DND-41 (cell line): Measurements from ENCODE around the gene IFT20.

Experiments used
- ATAC-seq: fragments of 200-7000 bp; cut with Tn5 transposase; 3 replicates; pipeline ENCODE4 v1.9.1; 2021; ENCODE audit warnings: low read depth; ENCODE audit not compliant: insufficient read depth
- DNase-seq: peaks from one replicate; pipeline ENCODE4 v3.0.0-alpha.2; 2020
- H2AFZ ChIP-seq: 2 replicates; pipeline ENCODE4 v1.6.0; 2012; ENCODE audit warnings: low read depth, low read length
- H3K27ac ChIP-seq: 2 replicates; pipeline ENCODE4 v1.5.1; 2012; ENCODE audit warnings: low read length, inconsistent platforms
- H3K27me3 ChIP-seq: fragments of 200-600 bp; sonication (generic); 2 replicates; pipeline ENCODE4 v1.6.0; 2012; ENCODE audit warnings: low read length, mild to moderate bottlenecking, inconsistent platforms; ENCODE audit not compliant: insufficient read depth, poor library complexity
- H3K36me3 ChIP-seq: 2 replicates; pipeline ENCODE4 v1.5.1; 2012; ENCODE audit warnings: low read length, inconsistent platforms; ENCODE audit not compliant: insufficient read depth
- H3K4me1 ChIP-seq: 2 replicates; pipeline ENCODE4 v1.5.1; 2012; ENCODE audit warnings: mild to moderate bottlenecking, low read length; ENCODE audit not compliant: insufficient read depth
- H3K4me2 ChIP-seq: 2 replicates; pipeline ENCODE4 v1.6.0; 2012; ENCODE audit warnings: mild to moderate bottlenecking, moderate library complexity, low read length, inconsistent platforms; ENCODE audit not compliant: insufficient read depth
- H3K4me3 ChIP-seq, 2 experiments: fragments of 200-600 bp in 1 of 2; shearing (Covaris generic) in 1 of 2; 2 replicates each; pipeline ENCODE4 v1.5.1; 2012 to 2016; ENCODE audit warnings: inconsistent platforms in 2 of 2, low read length in 2 of 2, mild to moderate bottlenecking in 2 of 2, low read depth in 1 of 2, moderate library complexity in 1 of 2
- H3K79me2 ChIP-seq: 2 replicates; pipeline ENCODE4 v1.6.0; 2012; ENCODE audit warnings: low read length, inconsistent platforms; ENCODE audit not compliant: insufficient read depth
- H3K9ac ChIP-seq: 2 replicates; pipeline ENCODE4 v1.6.0; 2012; ENCODE audit warnings: low read depth, mild to moderate bottlenecking, inconsistent platforms, low read length, moderate library complexity
- H3K9me3 ChIP-seq: 2 replicates; pipeline ENCODE4 v1.5.1; 2012; ENCODE audit warnings: low read length, moderate library complexity, mild to moderate bottlenecking, inconsistent platforms; ENCODE audit not compliant: insufficient read depth, severe bottlenecking
- H4K20me1 ChIP-seq: 2 replicates; pipeline ENCODE4 v1.6.0; 2012; ENCODE audit warnings: low read length; ENCODE audit not compliant: insufficient read depth
- EZH2 ChIP-seq: IDR thresholded peaks from 3 replicates; pipeline ENCODE4 v1.6.1; 2012; ENCODE audit warnings: borderline replicate concordance, low read depth, mild to moderate bottlenecking, moderate library complexity, low read length, inconsistent platforms; ENCODE audit not compliant: severe bottlenecking
- TF ChIP-seq, protein P1 (sequence below): IDR thresholded peaks from 2 replicates; pipeline ENCODE4 v1.5.1; 2012; ENCODE audit warnings: borderline replicate concordance, low read length, moderate library complexity, mild to moderate bottlenecking; ENCODE audit not compliant: poor library complexity, severe bottlenecking; ENCODE audit errors: extremely low read depth

Gene IFT20

DNA sequence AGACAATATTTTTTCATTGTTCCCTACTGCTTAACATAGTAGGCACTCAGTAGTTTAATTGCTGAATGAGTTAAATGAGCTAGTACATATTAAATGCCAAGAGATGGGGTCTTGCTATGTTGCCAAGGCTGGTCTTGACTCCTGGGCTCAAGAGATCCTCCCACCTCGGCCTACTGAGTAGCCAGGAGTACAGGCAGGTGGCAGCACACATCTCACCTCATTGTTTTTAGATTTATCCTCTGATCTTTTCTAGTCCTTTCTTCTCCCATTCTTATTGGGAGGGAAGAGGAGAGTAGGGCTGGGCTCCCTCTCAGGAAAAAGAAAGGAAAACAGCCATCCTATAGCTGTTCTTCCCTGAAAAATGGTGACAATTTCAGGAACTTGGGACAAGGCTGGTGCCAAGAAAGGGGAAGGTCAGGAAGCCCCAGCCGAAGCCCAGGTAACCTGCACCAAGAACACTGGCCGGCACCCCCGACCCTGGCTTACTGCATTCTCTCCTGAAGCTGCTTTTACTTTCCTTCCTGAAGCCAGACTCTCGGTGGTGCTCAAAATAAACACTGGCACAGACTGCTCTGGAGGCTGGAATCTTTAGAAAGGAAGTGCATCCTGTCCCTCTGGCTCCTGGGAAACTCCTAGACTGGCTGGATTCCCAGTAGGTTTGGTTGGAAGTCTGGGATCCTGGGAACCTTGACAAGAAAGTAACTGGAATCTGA, 2.9 kb upstream of the IFT20 start:
- H3K4me2 ChIP-seq: no peak overlapping the region
- peaks cover 56% of the 10 kb centered on the region for H3K79me2 ChIP-seq
- no peak for DNase-seq
- ATAC-seq: no peak
- no peak overlapping the region for H3K9ac ChIP-seq
- no peak overlapping the region for H3K27ac ChIP-seq
- TF ChIP-seq, protein P1, sequence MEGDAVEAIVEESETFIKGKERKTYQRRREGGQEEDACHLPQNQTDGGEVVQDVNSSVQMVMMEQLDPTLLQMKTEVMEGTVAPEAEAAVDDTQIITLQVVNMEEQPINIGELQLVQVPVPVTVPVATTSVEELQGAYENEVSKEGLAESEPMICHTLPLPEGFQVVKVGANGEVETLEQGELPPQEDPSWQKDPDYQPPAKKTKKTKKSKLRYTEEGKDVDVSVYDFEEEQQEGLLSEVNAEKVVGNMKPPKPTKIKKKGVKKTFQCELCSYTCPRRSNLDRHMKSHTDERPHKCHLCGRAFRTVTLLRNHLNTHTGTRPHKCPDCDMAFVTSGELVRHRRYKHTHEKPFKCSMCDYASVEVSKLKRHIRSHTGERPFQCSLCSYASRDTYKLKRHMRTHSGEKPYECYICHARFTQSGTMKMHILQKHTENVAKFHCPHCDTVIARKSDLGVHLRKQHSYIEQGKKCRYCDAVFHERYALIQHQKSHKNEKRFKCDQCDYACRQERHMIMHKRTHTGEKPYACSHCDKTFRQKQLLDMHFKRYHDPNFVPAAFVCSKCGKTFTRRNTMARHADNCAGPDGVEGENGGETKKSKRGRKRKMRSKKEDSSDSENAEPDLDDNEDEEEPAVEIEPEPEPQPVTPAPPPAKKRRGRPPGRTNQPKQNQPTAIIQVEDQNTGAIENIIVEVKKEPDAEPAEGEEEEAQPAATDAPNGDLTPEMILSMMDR: no peak
- no peak for TF ChIP-seq EZH2
- no peaks in the 10 kb centered on the region for H3K27me3 ChIP-seq
- H3K4me3 ChIP-seq: no peak overlapping the region
- no peaks in the 10 kb centered on the region for H3K9me3 ChIP-seq
- no peak overlapping the region for H2AFZ ChIP-seq
- H3K36me3 ChIP-seq: peaks cover 29% of the 10 kb centered on the region
- peaks cover 38% of the 10 kb centered on the region for H3K4me1 ChIP-seq
- H4K20me1 ChIP-seq: peaks cover 3% of the 10 kb centered on the region; the same call in 1 of the 2 replicates

DNA sequence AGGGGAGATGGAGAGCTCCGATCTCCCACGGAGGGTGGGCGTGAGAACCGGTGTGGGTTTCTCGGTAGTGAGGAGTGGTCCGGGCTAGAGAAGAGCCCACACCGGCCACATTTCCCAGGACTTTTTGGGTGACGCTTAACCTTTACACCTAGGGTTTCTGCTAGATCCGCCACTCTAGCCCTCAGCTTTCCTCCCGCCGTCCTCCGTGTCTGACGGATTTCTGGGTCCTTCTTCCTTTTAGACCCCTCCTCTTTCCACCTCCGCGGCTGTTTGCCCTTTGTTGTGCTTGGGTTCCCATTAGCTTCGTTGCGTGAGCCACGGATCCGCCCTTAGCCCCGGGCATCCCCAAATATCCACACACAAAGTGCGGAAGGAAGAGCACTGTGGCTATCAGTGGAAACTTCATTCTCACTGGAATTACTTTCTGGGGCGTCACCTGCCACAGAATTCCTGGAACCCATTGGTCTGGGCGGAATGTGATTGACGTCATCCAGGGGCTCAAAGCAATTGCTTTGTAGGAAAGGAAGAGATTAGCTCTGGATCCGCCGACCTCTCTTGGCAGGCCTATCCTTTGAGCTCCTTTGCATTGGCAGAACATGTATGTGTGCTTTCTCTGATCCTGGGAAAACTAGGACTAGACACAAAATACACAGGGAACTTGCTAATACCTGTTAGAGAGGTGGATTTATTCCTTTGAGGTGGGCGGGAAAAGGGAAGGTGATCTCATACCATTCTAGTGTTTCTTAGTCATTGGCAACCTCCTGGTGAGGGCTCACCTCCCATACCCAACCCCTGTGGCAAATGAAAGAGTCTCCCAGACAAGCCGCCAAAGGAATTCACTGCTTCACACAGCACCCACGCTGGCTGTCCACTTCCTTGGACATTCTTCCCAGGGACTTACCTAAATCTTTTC, 943 bp upstream of the IFT20 start:
- H3K4me3 ChIP-seq: peak overlapping the region; percentile 80 to 91
- no peaks in the 10 kb centered on the region for H3K27me3 ChIP-seq
- peak overlapping the region; percentile 73 for H3K27ac ChIP-seq
- peak overlapping the region; percentile 84 for H2AFZ ChIP-seq
- peaks cover 45% of the 10 kb centered on the region for H3K4me1 ChIP-seq
- peaks cover 61% of the 10 kb centered on the region for H3K79me2 ChIP-seq
- peaks cover 13% of the 10 kb centered on the region for H3K36me3 ChIP-seq
- no peaks in the 10 kb centered on the region; the same call in none of the 2 replicates for H4K20me1 ChIP-seq
- H3K4me2 ChIP-seq: peak overlapping the region; percentile 87
- TF ChIP-seq, protein P1: no peak
- TF ChIP-seq EZH2: no peak
- H3K9me3 ChIP-seq: no peaks in the 10 kb centered on the region
- peak; percentile 45 for DNase-seq
- H3K9ac ChIP-seq: peak overlapping the region; percentile 73
- ATAC-seq: no peak; the same call in 2 of the 3 replicates

DNA sequence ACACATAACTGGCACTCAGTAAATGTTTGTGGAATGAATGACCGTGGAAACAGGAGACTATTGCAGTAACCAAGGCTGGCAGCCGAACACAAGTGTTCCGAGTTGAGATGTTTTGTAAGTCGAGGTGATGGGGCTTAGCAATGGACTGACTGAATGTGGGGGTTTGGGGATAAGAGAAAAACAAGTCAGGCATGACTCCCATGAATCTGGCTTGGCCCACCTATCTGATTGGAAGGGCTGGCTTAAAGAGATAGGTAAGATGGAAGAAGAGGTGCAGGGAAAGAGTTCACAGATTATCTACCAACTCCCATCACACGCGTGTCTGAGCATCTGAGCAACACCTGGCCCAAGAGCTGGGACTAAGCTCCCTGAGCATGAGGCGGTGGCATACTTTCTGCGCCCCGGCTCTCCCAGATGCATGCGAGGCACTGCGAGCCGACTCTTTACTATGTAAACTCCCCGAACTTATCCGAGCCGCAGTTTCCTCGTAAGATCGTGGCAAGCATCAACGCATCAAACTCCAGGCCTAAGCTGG, 539 bp downstream of the IFT20 start:
- Histone ChIP-seq H3K27me3 (no peaks in the 10 kb centered on the region), H3K36me3 (peaks cover 18% of the 10 kb centered on the region), H3K27ac (peak overlapping the region; percentile 54), H2AFZ (peak overlapping the region; percentile 85), H3K4me3 (peak overlapping the region; percentile 80 to 91), H3K4me1 (peaks cover 45% of the 10 kb centered on the region), H3K4me2 (peak overlapping the region; percentile 95), H3K9ac (peak overlapping the region; percentile 66), H4K20me1 (no peaks in the 10 kb centered on the region; the same call in none of the 2 replicates), H3K9me3 (no peaks in the 10 kb centered on the region), H3K79me2 (peaks cover 61% of the 10 kb centered on the region)
- TF ChIP-seq, protein P1: no peak
- no peak for TF ChIP-seq EZH2
- ATAC-seq (no peak), DNase-seq (no peak)
